HG02870 (cell line): ENCODE results near the gene ZFPM1.

Experiments used
- ATAC-seq: cut with Tn5 transposase; IDR thresholded peaks from one replicate; pipeline ENCODE4 v1.9.1; 2021; ENCODE audit warnings: mild to moderate bottlenecking, moderate library complexity; ENCODE audit not compliant: unreplicated experiment

ZFPM1 gene

DNA sequence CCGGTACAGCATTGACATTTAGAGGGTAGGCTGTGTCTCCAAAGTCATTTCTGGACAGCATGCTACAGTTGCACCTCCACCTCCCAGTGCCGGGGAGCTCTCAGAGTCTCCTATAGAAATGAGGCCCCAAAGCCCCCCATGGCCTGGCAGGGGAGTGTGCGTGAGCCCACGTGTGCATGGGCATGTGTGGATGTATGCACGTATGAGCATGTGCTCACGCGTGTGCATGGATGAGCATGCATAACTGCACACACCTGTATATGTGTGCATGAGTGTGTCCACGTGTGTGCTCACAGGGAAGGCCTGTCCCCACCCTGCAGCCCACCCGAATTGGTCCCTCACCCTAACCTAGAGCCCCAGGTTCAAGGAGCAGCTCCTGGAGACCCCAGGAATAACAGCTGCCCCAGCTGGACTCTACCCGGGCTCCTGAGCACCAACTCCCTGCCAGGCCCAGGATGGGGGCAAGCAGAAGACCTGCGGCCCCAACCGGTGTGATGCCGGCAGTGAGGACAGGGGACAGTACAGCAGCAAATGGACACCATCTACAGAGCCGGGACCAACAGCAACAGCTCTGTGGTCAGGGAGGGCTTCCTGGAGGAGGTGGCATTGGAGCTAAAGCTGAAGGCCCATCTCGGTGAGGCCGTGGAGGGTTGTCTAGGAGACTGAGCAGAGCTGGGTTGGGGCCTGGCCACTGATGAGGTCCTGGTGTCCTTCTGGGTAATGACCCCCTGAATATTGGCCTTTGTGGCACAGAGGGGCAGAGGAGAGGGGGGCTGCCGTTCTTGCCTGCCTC lies 35.2 kb upstream of the ZFPM1 start:
- no peak for ATAC-seq

DNA sequence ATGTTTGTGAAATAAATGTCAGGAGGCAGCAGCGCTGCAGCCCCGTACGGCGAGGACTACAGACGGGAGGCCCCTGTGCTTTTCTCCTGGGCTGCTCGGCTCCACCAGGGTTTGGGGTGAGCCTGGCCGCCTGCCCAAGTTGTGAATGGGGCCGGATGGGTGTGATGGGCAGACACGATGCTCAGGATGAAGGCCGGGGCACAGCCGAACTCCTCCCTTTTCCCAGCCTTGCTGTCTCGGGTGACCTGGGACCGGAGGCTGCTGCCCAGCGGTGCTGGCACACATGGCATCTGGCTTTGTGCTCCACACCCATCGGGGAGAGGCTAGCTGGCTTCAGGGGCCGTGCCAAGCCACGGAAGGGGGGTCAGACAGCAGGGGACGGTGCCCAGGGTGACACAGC lies 34.2 kb upstream of the ZFPM1 start:
- no peak for ATAC-seq

DNA sequence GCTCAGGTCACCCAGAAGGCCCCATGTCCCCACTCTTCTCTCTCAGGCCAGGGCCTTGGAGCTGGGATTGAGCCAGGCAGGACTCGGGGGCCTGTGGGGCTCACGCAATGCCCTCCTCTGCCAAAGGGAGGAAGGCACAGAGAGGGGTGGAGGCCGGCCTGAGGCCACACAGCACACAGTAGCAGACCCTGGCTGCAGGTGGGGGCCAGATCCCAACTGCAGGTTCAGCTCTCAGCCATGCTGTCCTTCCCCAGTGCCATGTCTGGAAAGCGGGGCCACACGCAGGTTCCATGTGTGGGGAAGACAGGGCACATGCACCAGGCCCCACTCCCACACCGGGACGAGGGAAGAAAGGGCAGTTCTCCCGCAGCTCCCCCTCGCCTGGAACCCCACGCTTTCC lies 33.3 kb upstream of the ZFPM1 start:
- no peak for ATAC-seq

DNA sequence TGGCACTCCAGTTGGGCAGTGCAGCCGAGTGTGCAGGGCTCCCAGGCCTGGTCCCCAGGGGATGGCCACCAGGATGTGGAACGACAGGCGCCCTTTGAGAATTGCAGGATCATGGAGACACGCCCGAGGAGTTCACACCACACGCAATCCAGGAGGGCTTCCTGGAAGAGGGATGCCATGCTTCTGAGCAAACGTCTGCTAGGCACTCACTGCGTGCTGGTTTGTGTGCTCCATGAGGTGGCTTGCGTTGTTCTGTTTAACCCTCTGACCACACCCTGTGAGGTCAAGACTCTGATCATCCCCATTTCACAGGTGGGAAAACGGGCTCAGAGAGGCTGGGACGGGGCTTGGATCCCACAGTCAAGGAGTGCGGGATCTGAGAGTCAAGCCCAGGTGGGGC lies 32.6 kb upstream of the ZFPM1 start:
- no peak for ATAC-seq

DNA sequence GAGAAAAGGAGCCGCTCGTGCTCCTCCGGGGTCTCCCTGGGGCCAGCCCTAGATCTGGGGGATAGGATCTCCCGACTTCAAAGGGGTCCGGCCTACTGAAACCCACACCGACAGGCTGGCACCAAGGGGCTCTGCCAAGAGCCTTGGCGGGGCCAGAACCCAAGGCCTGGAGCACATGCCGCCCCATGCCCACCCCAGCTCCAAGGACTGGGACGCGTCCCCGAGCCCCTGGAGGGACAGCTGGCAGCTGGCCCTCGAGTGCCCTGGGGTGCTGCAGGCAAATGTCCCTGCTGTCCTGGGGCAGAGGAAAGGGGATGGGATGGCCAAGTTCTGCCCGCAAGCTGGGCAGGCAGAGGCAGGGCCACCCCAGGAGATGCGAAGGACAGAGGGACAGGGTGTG lies 31.8 kb upstream of the ZFPM1 start:
- ATAC-seq, result no peak

DNA sequence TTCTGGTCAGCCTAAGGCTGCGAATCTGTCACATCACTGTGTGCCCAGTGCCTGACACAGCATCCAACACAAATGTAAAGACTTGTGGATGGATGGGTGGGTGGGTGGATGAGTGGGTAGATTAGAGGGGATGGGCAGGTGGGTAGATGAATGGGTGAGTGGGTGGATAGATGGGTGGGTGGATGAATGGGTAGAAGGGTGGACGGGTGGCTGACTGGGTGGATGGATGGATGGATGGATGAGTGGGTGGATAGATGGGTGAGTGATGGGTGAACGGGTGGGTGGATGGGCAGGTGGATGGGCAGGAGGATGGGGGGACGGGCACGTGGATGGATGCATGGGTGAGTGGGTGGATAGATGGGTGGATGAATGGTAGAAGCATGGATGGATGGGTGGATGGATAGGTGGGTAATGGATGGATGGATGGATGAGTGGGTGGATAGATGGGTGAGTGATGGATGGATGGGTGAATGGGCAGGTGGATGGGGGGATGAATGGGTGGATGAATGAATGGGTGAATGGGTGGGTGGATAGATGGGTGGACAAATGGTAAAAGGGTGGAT lies 31.1 kb upstream of the ZFPM1 start:
- no peak for ATAC-seq

DNA sequence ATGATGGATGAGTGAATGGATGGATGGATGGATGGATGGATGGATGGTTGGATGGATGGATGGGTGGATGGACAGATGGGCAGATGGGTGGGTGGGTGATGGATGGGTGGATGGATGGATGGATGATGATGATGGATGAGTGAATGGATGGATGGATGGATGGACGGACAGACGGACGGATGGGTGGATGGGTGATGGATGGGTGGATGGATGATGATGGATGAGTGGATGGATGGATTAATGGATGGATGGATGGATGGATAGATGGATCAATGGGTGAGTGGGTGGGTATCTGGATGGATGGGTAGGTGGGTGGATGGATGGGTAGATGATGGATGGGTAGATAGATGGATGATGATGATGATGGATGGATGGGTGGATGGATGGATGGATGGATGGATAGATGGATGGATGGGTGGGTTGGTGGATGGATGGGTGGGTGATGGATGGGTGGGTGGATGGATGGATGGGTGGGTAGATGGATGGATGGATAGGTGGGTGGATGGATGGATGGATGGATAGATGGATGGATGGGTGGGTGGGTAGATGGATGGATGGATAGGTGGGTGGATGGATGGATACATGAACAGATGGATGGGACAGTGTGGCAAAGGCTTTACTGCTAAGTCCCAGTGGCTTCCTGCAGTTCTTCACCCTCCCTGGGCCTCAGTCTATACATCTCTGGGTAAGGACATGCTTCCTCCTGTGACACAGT lies 30.2 kb upstream of the ZFPM1 start:
- ATAC-seq, result no peak

DNA sequence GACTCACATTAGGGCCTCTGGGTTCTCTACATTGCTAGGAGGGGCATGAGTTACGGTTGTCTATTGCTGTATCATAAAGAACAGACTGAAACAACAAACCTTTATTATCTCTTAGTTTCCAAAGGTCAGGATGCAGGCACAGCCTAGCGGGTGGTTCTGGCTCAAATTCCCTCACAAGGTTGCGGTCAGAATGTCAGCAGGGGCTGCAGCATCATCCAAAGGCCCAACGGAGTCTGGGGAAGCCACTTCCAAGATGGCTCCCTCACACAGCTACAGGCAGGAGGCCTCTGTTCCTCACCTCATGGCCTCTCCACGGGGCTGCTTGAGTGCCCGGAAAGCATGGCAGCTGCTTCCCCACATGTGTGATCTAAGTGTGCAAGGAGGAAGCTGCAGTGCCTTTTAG lies 29.6 kb upstream of the ZFPM1 start:
- no peak for ATAC-seq

DNA sequence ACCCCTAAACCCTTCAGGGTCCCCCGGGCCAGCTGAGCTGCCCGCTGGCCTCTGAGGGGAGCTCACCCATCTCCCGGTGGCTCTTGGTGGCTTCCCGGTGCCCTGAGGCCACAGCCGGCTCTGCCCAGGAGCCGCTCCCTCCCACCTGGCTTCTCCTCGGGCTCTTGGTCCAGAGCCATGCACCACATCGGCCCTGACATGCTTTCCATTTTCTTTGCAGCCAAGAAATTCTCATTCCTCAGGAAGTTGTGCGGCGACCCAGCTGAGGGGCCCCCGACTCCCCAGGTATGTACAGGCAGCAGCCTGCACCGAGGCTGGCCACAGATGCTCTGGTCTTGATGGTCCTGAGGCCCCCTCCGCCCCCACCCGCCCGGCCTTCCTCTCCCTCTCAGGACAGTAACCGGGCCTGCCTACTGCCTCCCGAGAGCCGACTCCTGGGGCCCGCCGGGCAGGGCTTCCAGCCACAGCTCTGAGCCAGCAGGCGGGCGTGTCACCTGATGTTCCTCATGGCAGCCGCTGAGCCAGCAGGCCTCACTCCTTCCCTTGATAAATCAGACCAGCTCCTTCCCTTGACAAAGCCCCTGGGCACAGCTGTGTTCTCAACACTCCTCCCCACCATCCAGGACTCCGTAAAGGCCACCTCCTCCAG lies 28.4 kb upstream of the ZFPM1 start:
- no peak for ATAC-seq

DNA sequence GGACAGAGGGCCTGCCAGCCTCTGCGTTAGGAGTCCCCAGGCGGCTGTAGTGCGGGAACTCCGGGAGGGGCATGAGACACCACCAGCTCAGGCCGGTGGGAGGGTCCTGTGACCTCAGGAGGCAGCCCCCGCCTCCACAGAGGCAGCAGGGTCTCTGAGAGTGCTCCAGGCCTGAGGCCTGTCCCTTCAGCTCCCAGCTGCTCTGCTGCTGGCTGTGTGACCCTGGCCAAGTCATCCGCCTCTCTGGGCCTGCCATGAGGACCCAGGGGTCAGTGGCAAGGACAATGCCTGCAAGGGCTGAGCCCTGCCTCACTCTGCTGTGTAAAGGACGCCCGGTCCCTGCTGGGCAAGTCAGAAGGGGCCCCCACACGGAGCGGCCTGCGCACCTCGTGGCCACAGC lies 27.1 kb upstream of the ZFPM1 start:
- no peak for ATAC-seq

DNA sequence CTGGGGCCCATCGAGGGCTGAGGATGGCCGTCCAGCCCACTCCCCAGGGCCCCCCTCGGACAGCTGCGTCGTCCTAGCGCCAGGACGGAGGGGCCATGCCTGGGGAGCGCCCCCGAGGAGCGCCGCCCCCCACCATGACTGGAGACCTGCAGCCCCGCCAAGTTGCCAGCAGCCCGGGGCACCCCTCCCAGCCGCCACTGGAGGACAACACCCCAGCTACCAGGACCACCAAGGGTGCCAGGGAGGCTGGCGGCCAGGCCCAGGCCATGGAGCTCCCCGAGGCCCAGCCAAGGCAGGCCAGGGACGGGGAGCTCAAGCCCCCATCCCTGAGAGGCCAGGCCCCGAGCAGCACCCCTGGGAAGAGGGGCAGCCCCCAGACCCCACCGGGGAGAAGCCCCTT lies 25.7 kb upstream of the ZFPM1 start:
- ATAC-seq, result no peak

DNA sequence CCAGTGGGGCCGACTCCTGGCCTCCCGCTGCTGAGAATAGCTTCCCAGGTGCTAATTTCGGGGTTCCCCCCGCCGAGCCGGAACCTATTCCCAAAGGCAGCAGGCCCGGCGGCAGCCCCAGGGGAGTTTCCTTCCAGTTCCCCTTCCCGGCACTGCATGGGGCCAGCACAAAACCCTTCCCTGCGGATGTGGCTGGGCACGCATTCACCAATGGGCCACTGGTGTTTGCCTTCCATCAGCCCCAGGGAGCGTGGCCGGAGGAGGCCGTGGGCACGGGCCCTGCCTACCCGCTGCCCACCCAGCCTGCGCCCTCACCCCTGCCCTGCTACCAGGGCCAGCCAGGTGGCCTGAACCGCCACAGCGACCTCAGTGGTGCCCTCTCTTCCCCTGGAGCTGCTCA lies 24.9 kb upstream of the ZFPM1 start:
- no peak for ATAC-seq

DNA sequence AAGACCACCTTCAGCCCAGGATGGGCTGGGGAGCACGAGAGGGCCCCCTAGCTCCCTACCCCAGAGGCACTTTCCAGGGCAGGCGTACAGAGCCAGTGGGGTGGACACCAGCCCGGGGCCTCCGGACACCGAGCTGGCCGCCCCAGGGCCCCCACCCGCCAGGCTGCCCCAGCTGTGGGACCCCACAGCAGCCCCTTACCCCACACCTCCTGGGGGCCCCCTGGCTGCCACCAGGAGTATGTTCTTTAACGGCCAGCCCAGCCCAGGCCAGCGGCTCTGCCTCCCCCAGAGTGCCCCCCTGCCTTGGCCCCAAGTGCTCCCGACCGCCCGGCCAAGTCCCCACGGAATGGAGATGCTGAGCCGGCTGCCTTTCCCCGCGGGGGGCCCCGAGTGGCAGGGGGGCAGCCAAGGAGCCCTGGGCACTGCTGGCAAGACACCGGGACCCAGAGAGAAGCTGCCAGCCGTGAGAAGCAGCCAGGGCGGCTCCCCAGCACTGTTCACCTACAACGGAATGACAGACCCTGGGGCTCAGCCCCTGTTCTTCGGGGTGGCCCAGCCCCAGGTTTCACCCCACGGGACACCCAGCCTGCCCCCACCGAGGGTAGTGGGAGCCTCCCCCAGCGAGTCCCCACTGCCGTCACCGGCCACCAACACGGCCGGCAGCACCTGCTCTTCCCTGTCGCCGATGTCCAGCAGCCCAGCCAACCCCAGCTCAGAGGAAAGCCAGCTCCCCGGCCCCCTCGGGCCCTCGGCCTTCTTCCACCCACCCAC lies 24.3 kb upstream of the ZFPM1 start:
- no peak for ATAC-seq

DNA sequence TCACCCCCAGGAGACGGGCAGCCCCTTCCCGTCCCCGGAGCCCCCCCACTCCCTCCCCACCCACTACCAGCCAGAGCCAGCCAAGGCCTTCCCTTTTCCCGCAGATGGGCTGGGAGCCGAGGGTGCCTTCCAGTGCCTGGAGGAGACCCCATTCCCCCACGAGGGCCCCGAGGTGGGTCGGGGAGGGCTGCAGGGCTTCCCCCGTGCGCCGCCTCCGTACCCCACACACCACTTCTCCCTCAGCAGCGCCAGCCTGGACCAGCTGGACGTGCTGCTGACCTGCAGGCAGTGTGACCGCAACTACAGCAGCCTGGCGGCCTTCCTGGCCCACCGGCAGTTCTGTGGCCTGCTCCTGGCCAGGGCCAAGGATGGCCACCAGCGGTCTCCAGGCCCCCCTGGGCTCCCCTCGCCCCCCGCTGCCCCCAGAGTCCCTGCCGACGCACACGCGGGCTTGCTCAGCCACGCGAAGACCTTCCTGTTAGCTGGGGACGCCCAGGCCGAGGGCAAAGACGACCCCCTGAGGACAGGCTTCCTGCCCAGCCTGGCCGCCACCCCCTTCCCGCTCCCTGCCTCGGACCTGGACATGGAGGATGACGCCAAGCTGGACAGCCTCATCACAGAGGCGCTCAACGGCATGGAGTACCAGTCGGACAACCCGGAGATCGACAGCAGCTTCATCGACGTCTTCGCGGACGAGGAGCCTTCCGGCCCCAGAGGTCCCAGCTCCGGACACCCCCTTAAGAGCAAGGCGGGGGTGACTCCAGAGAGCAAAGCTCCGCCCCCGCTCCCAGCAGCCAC lies 23.5 kb upstream of the ZFPM1 start:
- no peak for ATAC-seq

DNA sequence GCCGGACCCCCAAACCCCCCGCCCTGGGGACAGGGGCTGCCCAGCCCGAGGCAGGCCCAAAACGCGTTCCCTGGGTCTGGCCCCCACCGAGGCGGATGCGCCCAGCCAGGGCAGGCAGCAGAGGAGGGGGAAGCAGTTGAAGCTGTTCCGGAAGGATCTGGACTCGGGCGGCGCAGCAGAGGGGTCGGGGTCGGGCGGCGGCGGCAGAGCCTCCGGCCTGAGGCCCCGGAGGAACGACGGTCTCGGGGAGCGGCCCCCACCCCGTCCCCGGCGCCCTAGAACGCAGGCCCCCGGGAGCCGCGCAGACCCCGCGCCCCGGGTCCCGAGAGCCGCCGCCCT lies 22.9 kb upstream of the ZFPM1 start:
- no peak for ATAC-seq

DNA sequence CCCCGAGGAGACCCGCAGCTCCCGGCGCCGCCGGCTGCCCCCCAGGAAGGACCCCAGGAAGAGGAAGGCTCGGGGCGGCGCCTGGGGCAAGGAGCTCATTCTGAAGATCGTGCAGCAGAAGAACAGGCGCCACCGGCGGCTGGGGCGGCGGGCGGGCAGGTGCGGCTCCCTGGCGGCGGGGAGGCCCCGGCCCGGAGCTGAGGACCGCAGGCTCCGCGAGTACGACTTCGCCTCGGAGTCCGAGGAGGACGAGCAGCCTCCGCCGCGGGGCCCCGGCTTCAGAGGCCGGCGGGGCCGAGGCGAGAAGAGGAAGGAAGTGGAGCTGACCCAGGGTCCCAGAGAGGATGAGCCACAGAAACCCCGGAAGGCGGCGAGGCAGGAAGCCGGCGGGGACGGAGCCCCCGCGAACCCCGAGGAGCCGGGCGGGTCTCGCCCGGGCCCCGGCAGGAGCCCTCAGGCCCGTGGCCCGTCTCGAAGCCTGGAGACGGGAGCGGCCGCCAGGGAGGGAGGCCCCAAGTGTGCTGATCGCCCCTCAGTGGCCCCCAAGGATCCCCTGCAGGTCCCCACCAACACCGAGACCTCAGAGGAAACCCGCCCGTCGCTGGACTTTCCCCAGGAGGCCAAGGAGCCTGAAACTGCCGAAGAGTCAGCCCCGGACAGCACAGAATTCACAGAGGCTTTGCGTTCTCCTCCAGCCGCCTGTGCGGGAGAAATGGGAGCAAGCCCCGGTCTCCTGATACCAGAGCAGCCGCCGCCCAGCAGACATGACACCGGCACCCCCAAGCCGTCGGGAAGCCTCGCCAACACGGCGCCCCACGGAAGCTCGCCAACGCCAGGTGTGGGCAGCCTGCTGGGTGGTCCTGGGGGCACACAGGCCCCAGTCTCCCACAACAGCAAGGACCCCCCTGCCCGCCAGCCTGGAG lies 22.3 kb upstream of the ZFPM1 start:
- no peak for ATAC-seq

DNA sequence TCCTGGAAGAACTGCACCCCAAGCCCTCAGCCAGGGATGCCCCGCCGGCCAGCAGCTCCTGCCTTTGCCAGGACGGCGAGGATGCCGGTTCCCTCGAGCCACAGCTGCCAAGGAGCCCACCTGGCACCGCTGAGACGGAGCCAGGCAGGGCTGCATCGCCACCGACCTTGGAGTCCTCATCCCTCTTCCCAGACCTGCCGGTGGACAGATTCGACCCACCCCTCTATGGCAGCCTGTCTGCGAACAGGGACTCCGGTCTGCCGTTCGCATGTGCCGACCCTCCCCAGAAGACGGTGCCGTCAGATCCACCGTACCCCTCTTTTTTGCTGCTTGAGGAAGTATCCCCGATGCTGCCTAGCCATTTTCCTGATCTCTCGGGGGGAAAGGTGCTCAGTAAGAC lies 21.4 kb upstream of the ZFPM1 start:
- no peak for ATAC-seq

DNA sequence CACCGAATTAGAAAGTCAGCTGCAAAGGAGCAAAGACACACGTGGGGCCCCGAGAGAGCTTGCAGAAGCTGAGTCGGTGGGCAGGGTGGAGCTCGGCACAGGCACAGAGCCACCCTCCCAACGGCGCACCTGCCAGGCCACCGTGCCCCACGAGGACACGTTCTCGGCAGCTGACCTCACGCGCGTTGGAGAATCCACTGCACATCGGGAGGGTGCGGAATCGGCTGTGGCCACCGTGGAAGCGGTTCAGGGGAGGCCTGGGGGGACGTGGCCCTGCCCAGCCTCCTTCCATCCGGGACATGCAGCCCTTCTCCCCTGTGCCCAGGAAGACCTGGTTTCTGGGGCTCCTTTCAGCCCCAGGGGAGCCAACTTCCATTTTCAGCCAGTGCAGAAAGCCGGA lies 20.9 kb upstream of the ZFPM1 start:
- ATAC-seq, result no peak

DNA sequence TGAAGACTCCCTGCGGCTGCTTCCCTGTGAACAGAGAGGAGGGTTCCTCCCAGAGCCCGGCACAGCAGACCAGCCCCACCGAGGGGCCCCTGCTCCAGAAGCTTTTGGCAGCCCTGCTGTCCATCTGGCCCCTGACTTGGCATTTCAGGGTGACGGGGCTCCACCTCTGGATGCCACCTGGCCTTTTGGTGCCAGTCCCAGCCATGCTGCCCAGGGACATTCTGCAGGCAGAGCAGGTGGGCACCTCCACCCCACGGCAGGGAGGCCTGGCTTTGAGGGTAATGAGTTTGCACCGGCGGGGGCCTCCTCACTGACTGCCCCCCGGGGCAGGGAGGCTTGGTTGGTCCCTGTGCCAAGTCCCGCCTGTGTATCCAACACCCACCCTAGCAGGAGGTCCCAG lies 20.3 kb upstream of the ZFPM1 start:
- no peak for ATAC-seq
